ENCODE measurements around the gene ELF4. TPM values are rescaled to one million over a fixed set of nuclear protein-coding genes. Genes with fewer than 3 reads are reported as not detected.

ELF4 gene
- total and polyA plus RNA-seq, 10 of the 15 experiments (the other 5 are each of a cell fraction or from before 2014, with no cell fraction given), result 4.0 to 36.7 (median 22.6) TPM

GRCh38 chrX:130048686-130049222, 61.5 kb downstream of the ELF4 start:
- ATAC-seq (no peak), DNase-seq (ENCODE audit: low read depth, low spot score) (no peak), FAIRE-seq (no peak)
- no TSS peak for BruUV-seq (replicated peaks)
- in situ Hi-C loops (cut with MboI) (no loop called here), intact Hi-C loops (cut with micrococcal nuclease; ENCODE audit: unreplicated experiment) (no loop called here)
- Histone ChIP-seq H3K27ac (ENCODE audit: control insufficient read depth, insufficient read depth) (no peak overlapping the region), H3K27me3 (replicated peaks in 1 of 2; ENCODE audit: control insufficient read depth in 2 of 2, insufficient read depth in 2 of 2, low read length in 1 of 2) (no peaks in the 10 kb centered on the region), H3K36me3 (ENCODE audit: control insufficient read depth in 2 of 2, insufficient read depth in 2 of 2, low read length in 1 of 2) (no peaks in the 10 kb centered on the region; a peak in 1 of 4 replicates), H3K9ac (ENCODE audit: control insufficient read depth, insufficient read depth, low read length) (no peak overlapping the region), H2AFZ (ENCODE audit: control insufficient read depth, low read depth, low read length) (no peak overlapping the region), H4K20me1 (ENCODE audit: control insufficient read depth, insufficient read depth) (no peaks in the 10 kb centered on the region), H3K79me2 (ENCODE audit: control insufficient read depth, insufficient read depth, low read length) (no peaks in the 10 kb centered on the region), H3K9me3 (replicated peaks; ENCODE audit: control insufficient read depth, insufficient read depth, low read length) (no peaks in the 10 kb centered on the region; the same call in 2 of the 3 replicates), H3K4me3 (no peak overlapping the region), H3K4me2 (ENCODE audit: control insufficient read depth, insufficient read depth) (no peak overlapping the region), H3K4me1 (ENCODE audit: control insufficient read depth, insufficient read depth, low read length) (no peaks in the 10 kb centered on the region)
- WGBS (ENCODE audit: insufficient coverage, insufficient replicate concordance, low lambda C conversion rate, missing lambda C conversion rate), result 51% methylated on average over 4 of the region's 4 CpGs
- CTCF ChIA-PET, result interaction anchor here (1.1 kb wide), 1 partner anchor 123 kb away, joined by 3 read pairs; no protein-coding TSS in a partner anchor
- SMC1A ChIA-PET (ENCODE audit: uncharacterized antibody, unreplicated experiment), result no interaction called here
- RAD21 ChIA-PET (ENCODE audit: unreplicated experiment), result no interaction called here
- POLR2A ChIA-PET, result no interaction called here
- TF ChIP-seq CEBPZ (IDR thresholded peaks at IDR 0.05; ENCODE audit: low read depth, low read length) (no peak), STAT3 (IDR thresholded peaks at IDR 0.05; ENCODE audit: low read depth, low read length) (no peak), MYC (IDR thresholded peaks at IDR 0.05; ENCODE audit: insufficient read depth, insufficient read length, insufficient replicate concordance, low read length, severe bottlenecking) (no peak), CUX1 (IDR thresholded peaks at IDR 0.05; ENCODE audit: insufficient replicate concordance, low read depth, low read length) (no peak), SIN3A (IDR thresholded peaks at IDR 0.05; ENCODE audit: low read depth, low read length) (no peak), MTA2 (IDR thresholded peaks at IDR 0.05; ENCODE audit: low read depth) (no peak), PRDM15 (CRISPR knock-in tag; IDR thresholded peaks at IDR 0.05) (no peak), BCL3 (IDR thresholded peaks at IDR 0.05; ENCODE audit: borderline replicate concordance, insufficient read depth, low read depth, low read length, poor library complexity, severe bottlenecking) (no peak)

Measured in GM12878 (cell line).